Activated CD8-positive, alpha-beta T cell treated with anti-CD3 and anti-CD28 coated beads, Interleukin-2, amount 10 ng/mL, durations not matched to agents 7 days and 5 days (primary cell): Measurements from ENCODE around the gene CARD11. TPM values are rescaled to one million over a fixed set of nuclear protein-coding genes. Genes with fewer than 3 reads are reported as not detected.
"Not testable (repeated sequence)": the region's sequence is repeated elsewhere in the genome, so short reads cannot be mapped to it uniquely, and the experiment has no call there.

Experiments used
- ATAC-seq: fragments of 150-1000 bp; cut with Tn5 transposase; one replicate; pipeline ENCODE4 v1.10.0; 2021; ENCODE audit warnings: moderate library complexity
- CTCF ChIA-PET: fragments of 350-600 bp; sonication (Branson Sonifier 250); formaldehyde crosslinking; loops from one replicate; lab custom pipeline; 2021; ENCODE audit warnings: antibody characterized with exemption; lab: Charles Lee
- POLR2A ChIA-PET: fragments of 350-600 bp; sonication (Branson Sonifier 250); formaldehyde crosslinking; loops from one replicate; lab custom pipeline; 2021; ENCODE audit warnings: antibody characterized with exemption; lab: Charles Lee
- DNase-seq: peaks from one replicate; pipeline ENCODE4 v3.0.0-alpha.2; 2020
- H3K27ac Mint-ChIP-seq: one replicate; pipeline ENCODE4 v1.8.0; 2021; ENCODE audit warnings: mild to moderate bottlenecking, mixed read lengths
- H3K27me3 Mint-ChIP-seq: one replicate; pipeline ENCODE4 v1.8.0; 2021; ENCODE audit warnings: low read depth, mixed read lengths
- H3K36me3 Mint-ChIP-seq: one replicate; pipeline ENCODE4 v1.8.0; 2021; ENCODE audit warnings: low read depth, mixed read lengths
- H3K4me1 Mint-ChIP-seq: one replicate; pipeline ENCODE4 v1.8.0; 2021; ENCODE audit warnings: low read depth, mixed read lengths
- H3K4me3 Mint-ChIP-seq: one replicate; pipeline ENCODE4 v1.8.0; 2021; ENCODE audit warnings: mild to moderate bottlenecking, mixed read lengths
- H3K9me3 Mint-ChIP-seq: one replicate; pipeline ENCODE4 v1.8.0; 2022; ENCODE audit warnings: mixed read lengths; ENCODE audit not compliant: insufficient read depth
- total RNA-seq, 2 experiments: library from RNA; stranded (reverse); gene quantifications; one replicate each; pipeline ENCODE4 v1.2.3, GENCODE V29; 2021

The CARD11 gene
- total RNA-seq, 2 experiments from 2014 or later = 178 TPM

GRCh38 chr7:3021224-3021623 is 22.4 kb downstream of the CARD11 start:
- DNase-seq, H3K27me3 Mint-ChIP-seq, H3K27ac Mint-ChIP-seq, POLR2A ChIA-PET, ATAC-seq, H3K4me3 Mint-ChIP-seq: not testable (repeated sequence)
- Mint-ChIP-seq H3K36me3 (peaks cover 87% of the 10 kb centered on the region), H3K4me1 (peaks cover 23% of the 10 kb centered on the region), H3K9me3 (peaks cover 45% of the 10 kb centered on the region)
- CTCF ChIA-PET = interaction anchor here (1.2 kb wide), 1 partner anchor 11 kb away, joined by 3 read pairs; no protein-coding TSS in a partner anchor

- DNase-seq = no peak
- Mint-ChIP-seq H3K27me3 (no peaks in the 10 kb centered on the region), H3K9me3 (peaks cover 37% of the 10 kb centered on the region), H3K4me3 (no peak overlapping the region), H3K4me1 (peaks cover 20% of the 10 kb centered on the region), H3K36me3 (peaks cover 87% of the 10 kb centered on the region), H3K27ac (peak overlapping the region; percentile 11)
- CTCF ChIA-PET = interaction anchor here (1.2 kb wide), 1 partner anchor 10 kb away, joined by 3 read pairs; no protein-coding TSS in a partner anchor
- POLR2A ChIA-PET = no interaction called here
- no peak for ATAC-seq
Observed at GRCh38 chr7:3020416-3020815, 23.3 kb downstream of the CARD11 start.

DNA sequence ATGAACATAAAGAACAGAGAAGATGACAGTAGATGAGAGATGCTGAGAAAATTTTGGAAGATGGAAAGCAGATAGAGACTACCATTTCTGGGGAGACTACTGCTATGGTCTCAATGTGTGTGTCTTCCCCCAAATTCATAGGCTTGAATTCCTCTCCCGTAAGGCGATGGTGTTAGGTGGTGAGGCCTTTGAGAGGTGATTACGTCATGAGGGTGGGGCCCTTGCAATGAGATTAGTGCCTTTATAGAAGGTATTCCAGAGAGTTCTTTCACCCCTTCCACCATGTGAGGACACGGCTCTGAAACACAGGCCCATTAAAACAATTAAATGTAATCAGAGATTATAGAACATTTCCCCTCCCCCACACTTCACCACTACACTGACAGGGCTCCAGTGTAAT is 23.9 kb downstream of the CARD11 start:
- ChIA-PET POLR2A (no interaction called here), CTCF (interaction anchor here (1.2 kb wide), 1 partner anchor 9 kb away, joined by 3 read pairs; no protein-coding TSS in a partner anchor)
- ATAC-seq = no peak
- Mint-ChIP-seq H3K9me3 (peaks cover 35% of the 10 kb centered on the region), H3K4me1 (peaks cover 21% of the 10 kb centered on the region), H3K4me3 (no peak overlapping the region), H3K27me3 (no peaks in the 10 kb centered on the region), H3K27ac (no peak overlapping the region), H3K36me3 (peaks cover 86% of the 10 kb centered on the region)
- no peak for DNase-seq

GRCh38 chr7:3013975-3014792 is 29.5 kb downstream of the CARD11 start:
- no peak overlapping the region for H3K4me3 Mint-ChIP-seq
- ATAC-seq = no peak

DNA sequence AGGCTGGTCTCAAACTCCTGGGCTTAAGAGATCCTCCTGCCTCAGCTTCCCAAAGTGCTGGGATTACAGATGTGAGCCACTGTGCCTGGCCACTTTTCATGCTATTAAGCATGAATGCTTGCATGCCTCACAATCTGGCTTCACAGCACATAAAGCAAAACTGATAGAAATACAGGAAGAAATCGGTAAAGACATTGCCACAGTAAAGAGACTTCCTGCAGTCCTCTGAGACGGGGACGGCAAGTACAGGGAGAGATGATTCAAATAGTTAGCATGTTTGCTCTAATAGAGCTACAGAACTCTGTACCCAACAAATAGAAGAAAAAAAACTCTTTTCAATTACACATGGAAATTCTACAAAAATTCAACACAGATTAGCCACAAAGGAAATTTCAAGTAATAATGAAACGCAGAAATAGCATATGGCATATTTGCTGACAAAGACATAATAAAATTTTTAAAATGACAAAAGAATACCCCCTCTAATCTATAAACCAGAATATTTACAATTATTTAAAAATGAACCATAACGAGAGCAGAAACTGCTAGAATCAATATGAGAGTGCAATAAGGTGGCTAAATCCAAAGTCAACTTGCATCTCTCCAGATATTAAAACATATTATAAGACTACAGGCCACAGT is 32.3 kb downstream of the CARD11 start:
- no peaks in the 10 kb centered on the region for H3K9me3 Mint-ChIP-seq
- H3K4me3 Mint-ChIP-seq = peak overlapping the region; percentile 34
- POLR2A ChIA-PET = interaction anchor here (1.0 to 1.3 kb wide), 2 partner anchors 10 to 32 kb away, joined by 4 read pairs; no protein-coding TSS in a partner anchor
- ATAC-seq (peak; percentile 65), DNase-seq (no peak)
- H3K36me3 Mint-ChIP-seq = peaks cover 78% of the 10 kb centered on the region
- peak overlapping the region; percentile 82 for H3K27ac Mint-ChIP-seq
- H3K4me1 Mint-ChIP-seq = peaks cover 49% of the 10 kb centered on the region
- CTCF ChIA-PET = interaction anchor here (1.1 to 1.8 kb wide), 5 partner anchors 9 to 53 kb away, joined by 3 to 5 read pairs (median 3); no protein-coding TSS in a partner anchor
- H3K27me3 Mint-ChIP-seq = no peaks in the 10 kb centered on the region

More at GRCh38 chr7:3013975-3014792, 29.5 kb downstream of the CARD11 start:
- Mint-ChIP-seq H3K36me3 (peaks cover 75% of the 10 kb centered on the region), H3K27ac (peak overlapping the region; percentile 66), H3K4me1 (peaks cover 36% of the 10 kb centered on the region), H3K27me3 (no peaks in the 10 kb centered on the region), H3K9me3 (no peaks in the 10 kb centered on the region)
- DNase-seq = no peak
- POLR2A ChIA-PET = no interaction called here
- CTCF ChIA-PET = no interaction called here

GRCh38 chr7:3010161-3010560 is 33.5 kb downstream of the CARD11 start:
- ChIA-PET CTCF (interaction anchor here (0.6 to 1.8 kb wide), 10 partner anchors 10 to 145 kb away, joined by 3 to 5 read pairs (median 3); no protein-coding TSS in a partner anchor), POLR2A (interaction anchor here (0.6 kb wide), 1 partner anchor 27 kb away, joined by 3 read pairs; no protein-coding TSS in a partner anchor)
- ATAC-seq (peak; percentile 28), DNase-seq (no peak)
- peaks cover 49% of the 10 kb centered on the region for H3K4me1 Mint-ChIP-seq
- H3K27me3 Mint-ChIP-seq = no peaks in the 10 kb centered on the region
- peak overlapping the region; percentile 37 for H3K4me3 Mint-ChIP-seq
- peaks cover 76% of the 10 kb centered on the region for H3K36me3 Mint-ChIP-seq
- H3K27ac Mint-ChIP-seq = peak overlapping the region; percentile 64
- H3K9me3 Mint-ChIP-seq = no peaks in the 10 kb centered on the region

DNA sequence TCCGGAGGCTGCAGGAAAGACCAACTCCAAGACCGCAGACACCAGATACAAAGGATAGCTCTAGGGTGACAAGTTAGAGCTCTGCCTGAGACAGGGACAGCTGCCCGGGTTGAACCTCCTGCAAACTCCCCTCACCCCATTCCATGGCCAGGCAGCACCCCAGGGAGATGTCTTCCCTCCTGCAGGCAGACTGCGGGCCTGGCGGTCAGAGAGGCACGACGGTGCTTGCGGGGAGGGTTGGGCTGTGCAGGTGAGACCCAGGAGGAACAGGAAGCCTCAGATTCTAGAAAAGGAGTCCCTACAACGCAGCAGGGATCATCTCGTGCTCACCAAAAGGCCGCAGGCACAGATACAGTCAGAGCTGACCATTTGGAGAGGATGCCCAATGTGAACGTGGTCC is 34.6 kb downstream of the CARD11 start:
- CTCF ChIA-PET = interaction anchor here (1.8 kb wide), 1 partner anchor 56 kb away, joined by 5 read pairs; no protein-coding TSS in a partner anchor
- Mint-ChIP-seq H3K27ac (no peak overlapping the region), H3K36me3 (peaks cover 67% of the 10 kb centered on the region), H3K9me3 (no peaks in the 10 kb centered on the region), H3K4me1 (peaks cover 45% of the 10 kb centered on the region), H3K27me3 (no peaks in the 10 kb centered on the region), H3K4me3 (no peak overlapping the region)
- DNase-seq (no peak), ATAC-seq (no peak)
- POLR2A ChIA-PET = no interaction called here

- peak overlapping the region; percentile 47 for H3K27ac Mint-ChIP-seq
- H3K27me3 Mint-ChIP-seq = no peaks in the 10 kb centered on the region
- H3K4me3 Mint-ChIP-seq = no peak overlapping the region
- ATAC-seq (no peak), DNase-seq (no peak)
- no peaks in the 10 kb centered on the region for H3K9me3 Mint-ChIP-seq
- CTCF ChIA-PET = interaction anchor here (0.7 to 1.5 kb wide), 3 partner anchors 24 to 57 kb away, joined by 3 read pairs; no protein-coding TSS in a partner anchor
- H3K4me1 Mint-ChIP-seq = peaks cover 49% of the 10 kb centered on the region
- peaks cover 70% of the 10 kb centered on the region for H3K36me3 Mint-ChIP-seq
- POLR2A ChIA-PET = no interaction called here
Observed at GRCh38 chr7:3008386-3008785, 35.3 kb downstream of the CARD11 start.

DNA sequence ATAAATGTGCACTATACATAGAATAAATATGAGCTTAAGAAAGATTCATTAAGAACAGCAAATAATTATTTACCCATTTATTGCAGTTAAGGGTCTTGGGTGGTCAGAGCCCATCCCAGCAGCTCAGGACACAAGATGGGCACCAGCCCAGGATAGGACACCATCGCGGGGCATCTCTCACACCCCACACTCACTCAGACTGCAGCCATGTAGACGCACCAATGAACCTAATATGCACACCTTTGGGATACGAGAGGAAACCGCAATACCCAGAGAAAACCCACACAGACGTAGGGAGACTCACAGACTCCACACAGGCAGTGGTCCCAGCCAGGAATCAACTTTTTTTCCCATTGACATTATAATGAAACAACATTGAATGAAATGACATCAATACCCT is 36.0 kb downstream of the CARD11 start:
- H3K36me3 Mint-ChIP-seq = peaks cover 65% of the 10 kb centered on the region
- no peaks in the 10 kb centered on the region for H3K27me3 Mint-ChIP-seq
- no peak overlapping the region for H3K4me3 Mint-ChIP-seq
- H3K4me1 Mint-ChIP-seq = peaks cover 49% of the 10 kb centered on the region
- H3K9me3 Mint-ChIP-seq = no peaks in the 10 kb centered on the region
- CTCF ChIA-PET = interaction anchor here (0.7 to 1.9 kb wide), 4 partner anchors 23 to 59 kb away, joined by 3 to 6 read pairs (median 3); no protein-coding TSS in a partner anchor
- no peak for DNase-seq
- POLR2A ChIA-PET = no interaction called here
- no peak for ATAC-seq
- H3K27ac Mint-ChIP-seq = no peak overlapping the region

GRCh38 chr7:3005257-3005656 is 38.4 kb downstream of the CARD11 start:
- CTCF ChIA-PET = interaction anchor here (1.7 kb wide), 1 partner anchor 141 kb away, joined by 5 read pairs; no protein-coding TSS in a partner anchor
- Mint-ChIP-seq H3K27ac (no peak overlapping the region), H3K36me3 (peaks cover 70% of the 10 kb centered on the region), H3K4me3 (no peak overlapping the region), H3K27me3 (no peaks in the 10 kb centered on the region), H3K4me1 (peaks cover 32% of the 10 kb centered on the region), H3K9me3 (no peaks in the 10 kb centered on the region)
- DNase-seq (no peak), ATAC-seq (no peak)
- POLR2A ChIA-PET = interaction anchor here (1.0 kb wide), 1 partner anchor 40 kb away, joined by 3 read pairs; no protein-coding TSS in a partner anchor

- H3K9me3 Mint-ChIP-seq = no peaks in the 10 kb centered on the region
- peaks cover 22% of the 10 kb centered on the region for H3K4me1 Mint-ChIP-seq
- CTCF ChIA-PET = interaction anchor here (0.8 kb wide), 1 partner anchor 116 kb away, joined by 3 read pairs; no protein-coding TSS in a partner anchor
- H3K36me3 Mint-ChIP-seq = peaks cover 72% of the 10 kb centered on the region
- no peaks in the 10 kb centered on the region for H3K27me3 Mint-ChIP-seq
- POLR2A ChIA-PET = no interaction called here
- no peak overlapping the region for H3K27ac Mint-ChIP-seq
- H3K4me3 Mint-ChIP-seq = no peak overlapping the region
- ATAC-seq = no peak
- no peak for DNase-seq
Observed at GRCh38 chr7:3003936-3004335, 39.7 kb downstream of the CARD11 start.
